Measurements from ENCODE around the gene POLR1E.
"Not testable (repeated sequence)": the region's sequence is repeated elsewhere in the genome, so short reads cannot be mapped to it uniquely, and the experiment has no call there.

Gene POLR1E

DNA sequence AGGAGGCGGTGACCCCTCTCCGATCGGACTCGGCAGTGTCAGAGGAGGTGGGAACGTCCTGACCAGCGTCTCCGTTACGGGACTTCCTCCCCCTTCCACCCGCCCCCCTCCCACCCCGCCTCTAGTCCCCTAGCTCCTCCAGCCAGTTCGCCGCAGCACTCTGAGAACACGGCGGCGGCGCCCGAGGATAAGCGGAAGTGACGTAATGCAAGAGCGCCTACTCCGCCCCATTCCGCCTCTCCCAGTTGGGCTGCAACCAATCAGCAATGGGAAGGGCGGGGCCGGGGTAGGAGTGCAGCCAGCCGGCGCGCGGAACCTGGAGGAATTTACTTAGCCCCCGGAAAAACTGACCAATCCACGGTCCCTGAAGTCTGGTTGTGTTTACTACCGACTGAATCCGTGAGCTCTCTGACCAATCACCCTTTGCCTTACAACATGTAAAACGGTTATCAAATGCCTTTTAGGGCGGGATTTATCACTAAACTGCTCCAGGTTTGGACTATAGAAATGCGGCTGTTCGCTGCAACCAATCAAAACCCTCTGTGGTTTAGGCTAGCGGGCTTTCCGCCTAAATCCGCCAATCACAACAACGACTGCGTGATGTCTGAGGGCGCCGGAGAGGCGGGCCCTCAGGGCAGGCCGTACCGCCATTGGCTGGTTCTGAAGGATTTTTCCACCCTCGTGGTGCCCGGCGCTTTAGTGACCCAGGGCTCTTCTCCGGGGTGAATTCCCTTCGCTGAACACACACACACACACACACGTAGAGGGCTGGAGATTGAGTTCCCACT, 20.3 kb upstream of the POLR1E start, which contains the start of gene ZBTB5:
Gene ZBTB5, minus strand, starts transcription at position 202 of the 788 bp plus-strand sequence. CDS start 22,899 bp downstream, outside the sequence.
- DNase-seq: peak; percentile 99

DNA sequence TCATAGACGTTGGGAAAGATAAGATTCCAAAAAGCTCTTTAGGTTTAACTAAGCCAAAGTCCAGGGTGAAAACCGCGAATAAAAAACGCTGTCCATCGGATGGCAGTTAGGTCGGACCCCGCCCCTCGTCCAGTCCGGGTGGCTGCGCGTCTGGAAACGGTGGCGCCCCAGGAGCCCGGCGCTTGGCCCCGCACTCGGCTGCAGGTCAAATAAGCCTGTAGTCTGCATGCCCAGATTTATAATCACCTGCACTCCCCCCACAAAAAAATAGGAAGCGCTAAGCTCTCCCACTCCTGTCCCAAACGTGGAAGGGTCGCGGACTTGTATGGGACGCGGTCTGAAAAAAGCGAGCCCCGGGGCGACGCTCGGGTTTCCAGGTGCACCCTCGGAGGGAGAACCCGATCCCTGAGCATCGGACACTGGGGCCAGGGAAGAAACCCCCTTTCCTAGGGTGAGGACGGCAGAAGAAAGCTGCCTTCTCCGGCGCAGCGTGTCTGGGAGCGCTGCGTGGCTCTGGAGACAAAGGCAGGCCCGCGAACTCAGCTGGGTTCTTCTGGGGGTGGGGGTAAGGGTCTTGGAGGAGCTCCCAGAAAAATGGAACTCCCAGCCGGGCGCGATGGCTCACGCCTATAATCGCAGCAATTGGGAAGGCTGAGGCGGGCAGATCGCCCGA, 19.6 kb upstream of the POLR1E start:
- DNase-seq: peak; percentile 65

DNA sequence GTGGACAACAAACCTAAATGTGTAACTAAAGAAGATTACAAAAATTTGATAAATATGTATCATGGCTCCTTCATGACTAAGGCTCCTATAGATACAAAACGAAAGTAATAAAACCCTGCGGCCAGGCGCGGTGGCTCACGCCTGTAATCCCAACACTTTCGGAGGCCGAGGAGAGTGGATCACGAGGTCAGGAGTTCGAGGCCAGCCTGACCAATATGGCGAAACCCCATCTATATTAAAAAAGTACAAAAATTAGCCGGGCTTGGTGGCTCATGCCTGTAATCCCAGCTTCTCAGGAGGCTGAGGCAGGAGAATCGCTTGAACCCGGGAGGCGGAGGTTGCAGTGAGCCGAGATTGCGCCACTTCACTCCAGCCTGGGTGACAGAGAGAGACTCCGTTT, 18.2 kb upstream of the POLR1E start:
- not testable (repeated sequence) for DNase-seq

DNA sequence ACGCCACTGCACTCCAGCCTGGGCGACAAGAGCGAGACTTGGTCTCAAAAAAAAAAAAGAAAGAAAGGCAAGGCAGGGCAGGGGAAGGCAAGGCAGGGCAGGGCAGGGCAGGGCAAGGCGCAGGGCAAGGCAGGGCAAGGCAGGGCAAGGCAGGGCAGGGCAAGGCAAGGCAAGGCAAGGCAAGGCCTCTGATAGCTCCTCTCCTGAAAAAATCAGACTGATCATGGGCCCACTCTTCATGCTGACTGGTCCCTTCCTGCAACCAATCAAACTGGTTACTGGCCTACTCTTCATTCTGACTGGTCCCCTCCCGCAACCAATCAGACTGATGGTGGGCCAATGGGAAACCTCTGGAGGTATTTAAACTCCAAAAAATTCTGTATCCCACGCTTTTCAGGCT, 17.1 kb upstream of the POLR1E start:
- no peak for DNase-seq

DNA sequence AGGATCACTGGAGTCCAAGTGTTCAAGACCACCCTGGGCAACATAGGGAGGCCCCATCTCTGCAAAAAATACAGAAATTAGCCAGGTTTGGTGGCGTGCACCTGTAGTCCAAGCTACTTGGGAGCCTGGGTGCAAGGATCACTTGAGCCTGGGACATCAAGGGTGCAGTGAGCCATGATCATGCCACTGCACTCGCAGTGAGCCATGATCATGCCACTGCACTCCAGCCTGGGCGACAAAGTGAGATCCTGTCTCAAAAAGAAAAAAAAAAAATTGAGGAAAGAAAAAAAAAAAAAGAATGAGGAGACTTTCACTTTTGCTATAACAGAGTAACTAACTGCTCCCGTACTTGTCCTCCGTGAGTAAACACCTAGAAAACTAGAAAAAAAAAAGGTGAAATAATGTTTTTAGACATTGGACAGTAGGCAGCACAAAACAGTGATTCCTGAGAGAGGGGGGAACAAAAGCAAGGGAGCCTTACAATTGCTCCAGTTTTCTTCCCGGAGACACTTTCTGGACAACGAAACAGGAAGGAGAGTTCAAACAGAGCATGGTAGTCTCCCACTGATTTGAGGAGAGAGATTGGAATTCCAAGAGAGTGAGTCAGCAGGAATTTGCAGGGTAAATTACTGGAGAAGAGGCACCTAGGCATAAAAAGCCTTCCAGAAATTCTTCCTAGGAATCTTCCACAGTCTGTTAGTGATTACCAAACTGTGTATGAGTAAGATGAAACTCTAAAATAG, 13.6 kb upstream of the POLR1E start:
- no peak for DNase-seq

DNA sequence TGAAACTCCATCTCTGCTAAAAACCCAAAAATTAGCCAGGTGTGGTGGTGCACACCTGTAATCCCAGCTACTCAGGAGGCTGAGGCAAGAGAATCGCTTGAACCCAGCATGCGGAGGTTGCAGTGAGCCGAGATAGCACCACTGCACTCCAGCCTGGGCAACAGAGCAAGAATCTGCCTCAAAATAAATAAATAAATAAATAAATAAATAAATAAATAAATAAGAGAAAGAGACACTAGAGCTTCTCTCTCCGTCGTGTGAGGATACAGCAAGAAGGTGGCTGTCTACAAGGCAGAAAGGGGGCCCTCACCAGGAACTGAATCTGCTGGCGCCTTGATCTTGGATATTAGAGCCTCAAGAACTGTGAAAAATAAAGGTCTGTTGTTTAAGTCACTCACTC, 11.8 kb upstream of the POLR1E start:
- DNase-seq: not testable (repeated sequence)

DNA sequence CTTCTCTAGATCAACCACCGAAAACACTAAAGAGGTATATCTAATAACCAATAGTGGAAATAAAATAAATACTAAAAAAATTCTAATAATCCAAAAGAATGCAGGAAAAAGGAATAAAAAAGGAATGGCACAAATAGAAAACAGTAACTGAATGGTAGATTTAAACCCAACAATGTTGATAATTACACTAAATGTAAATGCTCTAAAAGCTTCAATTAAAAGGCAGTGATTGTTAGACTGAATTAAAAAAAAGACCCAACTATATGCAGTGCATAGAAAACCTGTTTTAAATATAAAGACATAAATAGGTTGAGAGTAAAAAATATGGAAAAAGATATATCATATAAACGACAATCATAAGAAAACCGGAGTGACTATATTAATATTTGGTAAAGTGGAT, 11.3 kb upstream of the POLR1E start:
- no peak for DNase-seq

DNA sequence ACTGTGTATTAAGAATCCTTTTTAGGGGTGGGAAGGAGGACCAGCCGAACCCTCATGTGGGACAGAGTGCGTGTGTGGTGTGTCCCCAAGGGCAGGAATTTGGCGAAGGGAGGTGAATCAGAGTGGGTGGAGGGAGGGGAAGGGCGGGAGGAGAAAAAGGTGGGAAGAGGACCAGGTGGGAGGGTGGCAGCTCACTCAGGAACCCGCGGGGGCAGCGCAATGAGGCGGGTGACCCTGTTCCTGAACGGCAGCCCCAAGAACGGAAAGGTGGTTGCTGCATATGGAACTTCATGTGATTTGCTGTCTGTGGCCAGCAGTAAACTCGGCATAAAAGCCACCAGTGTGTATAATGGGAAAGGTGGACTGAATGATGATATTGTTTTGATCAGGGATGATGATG, 8.8 kb upstream of the POLR1E start:
- no peak for DNase-seq

DNA sequence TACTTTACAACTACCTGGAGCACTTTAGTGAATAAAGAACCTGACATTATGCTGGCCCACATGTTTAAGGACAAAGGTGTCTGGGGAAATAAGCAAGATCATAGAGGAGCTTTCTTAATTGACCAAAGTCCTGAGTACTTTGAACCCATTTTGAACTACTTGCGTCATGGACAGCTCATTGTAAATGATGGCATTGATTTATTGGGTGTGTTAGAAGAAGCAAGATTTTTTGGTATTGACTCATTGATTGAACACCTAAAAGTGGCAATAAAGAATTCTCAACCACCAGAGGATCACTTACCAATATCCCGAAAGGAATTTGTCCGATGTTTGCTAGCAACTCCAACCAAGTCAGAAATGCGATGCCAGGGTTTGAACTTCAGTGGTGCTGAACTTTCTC, 8.3 kb upstream of the POLR1E start:
- DNase-seq: not testable (repeated sequence)

DNA sequence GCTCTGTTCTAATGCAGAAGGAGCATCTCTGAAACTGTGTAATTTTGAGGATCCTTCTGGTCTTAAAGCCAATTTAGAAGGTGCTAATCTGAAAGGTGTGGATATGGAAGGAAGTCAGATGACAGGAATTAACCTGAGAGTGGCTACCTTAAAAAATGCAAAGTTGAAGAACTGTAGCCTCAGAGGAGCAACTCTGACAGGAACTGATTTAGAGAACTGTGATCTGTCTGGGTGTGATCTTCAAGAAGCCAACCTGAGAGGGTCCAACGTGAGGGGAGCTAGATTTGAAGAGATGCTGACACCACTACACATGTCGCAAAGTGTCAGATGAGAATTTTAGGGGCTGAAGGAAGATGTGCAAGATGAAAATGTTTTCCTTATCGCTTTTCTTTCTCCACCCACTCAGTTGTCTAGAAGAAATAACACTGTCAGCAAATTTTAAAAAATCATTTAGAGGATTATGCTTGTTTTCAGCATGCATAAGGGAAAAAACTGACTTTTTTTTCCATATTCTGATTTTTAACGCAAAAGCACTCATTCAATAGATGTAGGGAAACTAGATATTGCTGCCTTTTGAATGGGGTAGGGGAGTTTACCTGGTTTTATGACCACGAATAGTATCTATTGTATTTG, 7.6 kb upstream of the POLR1E start:
- DNase-seq: not testable (repeated sequence)

DNA sequence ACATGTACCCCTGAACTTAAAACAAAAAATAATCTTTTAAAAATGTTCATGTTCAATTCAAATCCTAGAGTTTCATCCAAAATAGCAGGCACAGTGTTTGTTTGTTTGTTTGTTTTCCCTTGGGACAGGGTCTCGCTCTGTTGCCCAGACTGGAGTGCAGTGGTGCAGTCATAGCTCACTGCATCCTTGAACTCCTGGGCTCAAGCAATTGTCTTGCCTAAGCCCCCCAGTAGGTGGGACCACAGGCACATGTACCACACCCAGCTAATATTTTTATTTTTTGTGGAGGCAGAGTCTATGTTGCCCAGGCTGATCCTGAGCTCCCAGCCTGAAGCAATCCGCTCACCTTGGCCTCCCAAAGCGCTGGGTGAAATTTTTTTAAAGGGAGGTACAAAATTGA, 5.0 kb upstream of the POLR1E start:
- DNase-seq: no peak

DNA sequence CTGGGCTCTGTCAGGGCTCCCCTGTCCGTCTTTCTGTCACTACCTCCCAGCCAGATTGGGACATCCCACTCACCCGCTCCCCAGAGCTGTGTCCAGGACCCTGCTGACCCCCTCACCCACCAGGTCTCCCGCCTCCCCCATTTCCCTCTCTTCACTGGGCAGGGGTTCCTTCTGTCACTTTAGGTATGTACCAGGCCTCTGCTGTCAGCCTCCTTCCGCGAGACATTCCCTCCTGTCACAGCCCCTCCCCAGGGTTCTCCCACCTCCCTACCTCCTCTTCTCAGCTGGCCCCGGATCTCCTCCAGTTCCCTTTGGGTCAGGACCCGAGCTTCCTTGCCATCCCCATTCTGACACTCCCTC, 488 bp downstream of the POLR1E start:
- no peak for DNase-seq

DNA sequence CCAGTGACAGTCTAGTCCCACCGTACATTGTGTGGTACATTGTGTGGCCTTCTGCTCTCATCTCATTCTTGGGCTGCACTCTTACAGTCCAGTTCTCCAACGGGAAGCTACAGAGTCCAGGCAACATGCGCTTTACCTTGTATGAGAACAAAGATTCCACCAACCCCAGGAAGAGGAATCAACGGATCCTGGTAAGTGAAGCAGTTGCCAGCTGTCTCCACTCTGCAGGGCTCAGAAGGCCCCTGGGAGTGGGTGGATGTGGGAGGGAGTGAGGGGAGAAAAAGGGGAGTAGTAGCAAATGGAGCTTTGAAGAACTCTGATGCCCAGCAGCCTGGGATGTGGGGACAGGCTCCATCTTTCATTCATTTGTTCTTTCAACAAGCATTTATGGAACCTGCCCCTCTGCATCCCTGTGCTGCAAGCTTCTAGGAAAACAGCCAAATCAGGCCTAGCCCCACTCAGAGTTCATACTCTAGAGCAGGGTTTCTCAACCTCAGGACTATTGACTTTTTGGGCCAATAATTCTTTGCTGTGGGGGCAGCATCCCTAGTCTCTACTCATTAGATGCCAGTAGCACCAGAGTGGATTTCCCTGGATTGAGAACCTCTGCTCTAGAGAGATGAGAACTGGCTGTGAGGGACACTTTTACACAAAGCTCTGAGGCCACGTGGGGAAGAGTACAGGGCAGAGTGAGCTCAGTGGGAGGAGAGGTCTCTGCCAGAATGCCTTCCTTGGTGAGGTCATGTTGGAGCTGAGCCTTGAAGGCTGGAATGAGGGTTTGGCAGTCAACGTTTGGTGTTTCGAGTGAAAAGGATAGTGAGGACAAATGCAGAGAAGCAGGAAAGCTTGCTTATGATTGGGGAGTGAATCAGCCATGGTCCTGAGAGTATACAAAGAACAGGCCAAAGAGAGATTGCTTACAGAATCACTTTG, 1.1 kb downstream of the POLR1E start:
- peak; percentile 84 for DNase-seq

DNA sequence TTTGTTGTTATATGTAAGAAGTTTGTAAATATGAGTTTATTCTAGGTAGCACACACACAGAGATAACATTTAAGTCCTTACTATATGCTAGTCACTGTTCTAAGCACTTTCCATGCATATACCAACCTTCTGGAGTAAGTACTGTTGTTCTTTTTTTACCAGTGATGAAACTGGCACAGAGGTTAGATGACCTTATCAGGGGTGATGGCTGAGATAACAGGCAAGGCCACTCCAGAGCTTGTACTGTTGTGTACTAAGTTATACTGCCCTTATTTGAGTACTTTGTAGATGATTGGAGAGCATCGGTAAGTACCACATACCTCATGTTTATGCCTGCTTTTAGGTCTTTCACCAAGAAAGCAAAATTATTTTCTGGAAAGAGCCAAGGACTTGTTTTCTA, 6.2 kb downstream of the POLR1E start:
- no peak for DNase-seq

DNA sequence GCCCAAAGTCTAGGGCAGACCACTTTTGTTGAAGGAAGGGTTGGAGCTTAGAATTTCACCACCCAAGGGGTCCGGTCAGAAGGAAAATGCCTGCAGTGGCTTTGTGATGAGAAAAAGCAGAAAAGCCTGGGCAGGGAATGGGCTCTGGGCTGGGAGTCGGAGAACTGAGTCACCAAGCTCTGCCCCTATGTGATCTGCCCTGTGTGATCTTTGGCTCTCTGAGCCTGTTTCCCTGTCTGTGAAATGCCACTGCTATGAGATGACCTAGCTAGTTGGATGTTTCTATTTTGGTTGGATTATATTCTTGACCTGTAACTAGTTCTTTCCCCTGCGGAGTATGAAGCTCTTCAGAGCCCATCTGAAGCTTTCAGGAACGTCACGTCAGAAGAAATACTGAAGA, 9.8 kb downstream of the POLR1E start:
- no peak for DNase-seq

DNA sequence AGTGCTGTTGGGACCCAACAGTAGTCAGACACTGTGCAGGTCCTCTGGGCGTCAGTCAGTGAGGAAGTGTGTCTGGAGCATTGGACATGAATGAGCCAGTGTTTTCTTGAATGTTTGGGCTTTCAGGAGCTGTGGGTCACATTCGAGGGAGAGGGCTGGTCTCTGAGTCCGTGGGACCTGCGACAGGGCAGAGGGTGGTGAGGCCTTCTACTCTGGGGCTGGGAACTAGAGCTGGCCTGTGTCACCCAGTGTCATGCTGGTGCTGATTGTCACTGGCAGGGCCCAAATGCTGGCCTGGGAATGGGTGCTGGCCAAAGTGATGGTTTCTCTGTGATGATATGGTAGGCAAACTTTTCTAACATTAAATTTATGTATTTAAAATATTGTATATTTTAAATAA, 10.3 kb downstream of the POLR1E start:
- no peak for DNase-seq

DNA sequence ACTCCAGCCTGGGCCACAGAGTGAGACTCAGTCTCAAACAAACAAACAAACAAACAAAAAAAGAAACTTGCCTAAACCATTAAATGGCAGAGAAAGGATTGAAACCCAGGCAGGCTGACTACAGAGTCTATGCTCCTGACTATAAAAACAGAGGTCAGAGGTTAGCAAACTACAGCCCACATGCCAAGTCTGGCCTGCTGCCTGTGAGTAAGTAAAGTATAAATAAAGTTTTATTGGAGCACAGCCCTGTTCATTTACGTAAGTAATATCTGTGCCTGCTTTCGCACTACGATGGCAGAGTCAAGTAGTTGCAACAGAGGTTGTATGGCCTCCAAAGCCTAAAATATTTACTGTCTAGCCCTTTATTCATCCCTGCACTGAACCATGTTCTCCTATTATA, 11.6 kb downstream of the POLR1E start:
- DNase-seq: no peak

DNA sequence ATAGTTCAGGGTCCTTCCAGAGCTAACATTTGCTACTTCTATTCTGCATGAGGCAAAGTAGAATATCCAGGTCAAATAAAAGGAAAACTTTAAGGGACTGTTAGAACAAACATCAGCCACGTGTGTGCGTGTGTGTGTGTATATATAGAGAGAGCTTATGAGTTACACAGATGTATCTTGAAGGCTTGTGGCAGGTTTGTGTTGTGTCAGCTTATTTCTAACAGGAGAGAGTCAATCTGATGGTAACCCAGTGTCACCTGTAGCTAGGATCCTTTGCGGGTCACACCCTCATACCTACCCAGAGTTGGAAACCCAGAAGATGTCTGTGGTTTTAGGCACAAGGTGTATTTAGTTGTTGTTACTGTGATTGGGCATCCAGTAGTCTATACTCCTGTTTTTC, 12.7 kb downstream of the POLR1E start:
- DNase-seq: no peak

DNA sequence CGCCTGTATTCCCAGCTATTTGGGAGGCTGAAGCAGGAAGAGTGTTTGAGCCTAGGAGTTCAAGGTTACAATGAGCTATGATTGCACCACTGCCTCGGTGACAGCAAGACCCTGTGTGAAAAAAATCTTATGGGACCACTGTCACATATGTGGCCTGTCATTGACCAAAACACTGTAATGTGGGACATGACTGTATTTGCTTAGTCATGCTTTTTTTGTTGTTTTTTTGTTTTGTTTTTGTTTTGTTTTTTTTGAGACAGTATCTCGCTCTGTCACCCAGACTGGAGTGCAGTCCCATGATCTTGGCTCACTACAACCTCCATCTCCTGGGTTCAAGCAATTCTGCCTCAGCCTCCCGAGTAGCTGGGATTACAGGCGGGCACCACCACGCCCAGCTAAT, 13.5 kb downstream of the POLR1E start:
- no peak for DNase-seq

DNA sequence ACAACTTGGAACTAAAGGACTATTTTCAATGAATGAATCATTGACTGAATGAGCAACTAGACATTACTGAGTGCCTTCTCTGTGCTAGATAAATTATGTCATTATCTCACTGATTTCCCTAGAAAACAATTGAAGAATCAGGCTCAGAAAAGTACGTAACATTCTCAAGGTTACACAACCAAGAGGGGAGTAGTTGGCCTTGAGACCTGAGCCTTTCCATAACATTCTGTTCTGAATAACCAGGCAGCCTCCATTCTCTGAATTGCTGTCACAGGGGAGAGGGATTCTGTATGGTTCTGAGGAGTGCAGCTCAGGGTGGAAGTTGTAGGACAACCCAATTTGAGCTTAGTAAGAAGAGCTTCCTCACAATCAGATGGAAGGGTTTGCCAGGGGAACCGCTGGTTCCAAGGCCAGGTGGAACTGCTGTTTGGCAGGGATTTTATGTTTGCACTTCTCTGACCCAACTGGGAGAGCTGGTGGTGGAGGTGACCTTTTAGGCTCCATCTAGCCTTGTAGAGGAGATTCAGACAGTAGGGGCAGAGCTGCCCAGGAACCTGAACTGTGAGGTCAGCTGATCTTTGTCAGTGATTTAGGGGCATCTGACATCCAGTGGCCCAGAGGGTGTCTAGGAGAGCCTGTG, 16.3 kb downstream of the POLR1E start:
- no peak for DNase-seq

DNA sequence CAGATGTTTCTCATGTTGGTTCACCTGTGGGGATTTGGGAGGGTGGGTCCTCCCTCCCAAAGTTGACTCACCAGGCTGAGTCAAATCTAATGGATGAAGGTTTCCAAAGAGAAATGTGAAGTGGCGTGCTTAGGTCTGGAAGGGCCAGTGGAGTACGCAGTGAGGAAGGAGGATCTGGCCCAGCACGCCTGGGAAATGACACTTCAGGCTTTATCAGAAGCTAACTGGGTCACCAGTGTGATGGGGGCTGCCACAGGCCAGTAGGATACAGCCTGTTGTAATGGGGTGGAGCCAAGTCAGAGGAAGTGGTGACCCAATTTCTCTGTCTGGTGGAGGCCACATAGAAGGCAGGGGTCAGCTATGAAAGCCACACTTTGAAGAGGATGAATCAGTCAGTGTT, 18.0 kb downstream of the POLR1E start:
- DNase-seq: no peak

DNA sequence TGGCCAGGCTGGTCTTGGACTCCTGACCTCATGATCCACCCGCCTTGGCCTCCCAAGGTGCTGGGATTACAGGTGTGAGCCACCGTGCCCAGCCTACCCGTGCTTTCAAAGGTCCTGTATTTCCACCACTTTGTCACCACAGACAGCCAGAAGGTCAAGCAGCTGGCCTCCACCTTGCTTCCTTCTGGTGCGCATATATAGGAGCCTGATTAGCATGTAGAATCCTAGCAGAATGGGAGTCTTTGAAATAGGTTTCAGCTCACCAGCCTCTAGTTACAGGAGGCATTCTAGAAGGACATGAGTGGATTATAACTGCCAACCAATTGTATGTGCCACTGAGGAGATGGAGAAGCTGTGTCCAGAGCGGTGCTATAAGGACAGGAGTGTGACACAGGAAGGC, 18.9 kb downstream of the POLR1E start:
- DNase-seq: no peak
